Lower leg skin (tissue), 3 donors: ENCODE results near the gene PDE4A.

ENCODE experiments used
- CTCF ChIP-seq, 3 donors: fragments of 450-650 bp; IDR thresholded peaks; one replicate each; pipeline ENCODE4 v1.5.1; 2016; ENCODE audit warnings: antibody characterized with exemption in 3 of 3, mild to moderate bottlenecking in 3 of 3, moderate library complexity in 2 of 3
- POLR2A ChIP-seq, 2 donors: fragments of 450-650 bp; IDR thresholded peaks; one replicate each; pipeline ENCODE4 v1.6.1; 2016 to 2017; ENCODE audit warnings: antibody characterized with exemption in 2 of 2, mild to moderate bottlenecking in 1 of 2, moderate library complexity in 1 of 2

DNA sequence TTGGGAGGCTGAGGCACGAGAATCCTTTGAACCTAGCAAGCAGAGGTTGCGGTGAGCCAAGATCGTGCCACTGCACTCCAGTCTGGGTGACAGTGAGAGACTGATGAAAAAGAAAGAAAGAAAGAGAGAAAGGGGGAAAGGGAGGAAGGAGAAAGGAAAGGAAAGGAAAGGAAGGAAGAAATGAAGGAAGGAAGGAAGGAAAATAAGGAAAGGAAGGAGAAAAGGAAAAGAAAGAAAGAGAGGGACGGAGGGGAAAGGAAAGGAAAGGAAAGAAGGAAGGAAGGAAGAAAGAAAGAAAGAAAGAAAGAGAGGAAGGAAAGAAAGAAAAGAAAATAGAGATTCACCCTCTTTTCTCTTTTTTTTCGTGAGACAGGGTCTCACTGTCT lies 8.7 kb downstream of the PDE4A start:
- TF ChIP-seq CTCF (IDR thresholded peaks at IDR 0.05) = no peak
- TF ChIP-seq POLR2A (IDR thresholded peaks at IDR 0.05) = no peak
